DOHH2 (cell line): ENCODE measurements around the gene CPLX3.

Experiments used
- EZH2phosphoT487 ChIP-seq: fragments of 200-600 bp; sonication (generic); IDR thresholded peaks from 2 replicates; pipeline ENCODE4 v1.6.1; 2017; ENCODE audit warnings: borderline replicate concordance, mild to moderate bottlenecking, antibody characterized with exemption, low read length, moderate library complexity, mixed read lengths
- TF ChIP-seq, protein P1 (sequence below): fragments of 200-600 bp; sonication (generic); IDR thresholded peaks from one replicate; pipeline ENCODE4 v1.5.1; 2014; ENCODE audit warnings: antibody characterized with exemption, mild to moderate bottlenecking, low read depth, low read length; ENCODE audit not compliant: poor library complexity, severe bottlenecking

DNA sequence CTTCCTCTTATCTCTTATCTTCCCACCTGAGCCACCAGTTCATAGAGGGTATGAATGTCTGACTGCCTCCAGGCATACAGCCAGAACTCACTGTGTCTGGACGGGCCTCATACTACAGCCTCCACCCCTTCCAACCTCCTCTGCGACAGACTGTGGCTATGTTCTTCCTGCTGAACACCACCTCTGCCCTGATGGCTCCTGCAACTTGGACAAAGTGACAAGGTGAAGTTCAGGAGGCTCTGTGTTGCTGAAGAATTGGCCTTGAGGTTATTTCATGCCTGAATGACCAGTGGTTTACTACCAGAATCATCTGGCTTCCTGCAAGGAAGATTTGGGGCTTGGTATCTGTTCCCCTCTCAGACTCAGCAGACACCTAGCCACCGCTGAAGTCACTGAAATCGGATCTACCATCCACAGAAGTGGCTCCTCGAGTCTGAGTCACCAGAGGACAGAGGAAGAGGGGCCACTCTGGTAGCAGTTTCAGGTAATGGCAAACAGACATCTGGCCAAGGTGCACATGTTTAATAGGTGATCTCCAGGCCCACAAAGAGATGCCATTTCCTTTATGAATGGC, 30.7 kb downstream of the CPLX3 start:
- TF ChIP-seq EZH2phosphoT487, result no peak
- TF ChIP-seq, protein P1, sequence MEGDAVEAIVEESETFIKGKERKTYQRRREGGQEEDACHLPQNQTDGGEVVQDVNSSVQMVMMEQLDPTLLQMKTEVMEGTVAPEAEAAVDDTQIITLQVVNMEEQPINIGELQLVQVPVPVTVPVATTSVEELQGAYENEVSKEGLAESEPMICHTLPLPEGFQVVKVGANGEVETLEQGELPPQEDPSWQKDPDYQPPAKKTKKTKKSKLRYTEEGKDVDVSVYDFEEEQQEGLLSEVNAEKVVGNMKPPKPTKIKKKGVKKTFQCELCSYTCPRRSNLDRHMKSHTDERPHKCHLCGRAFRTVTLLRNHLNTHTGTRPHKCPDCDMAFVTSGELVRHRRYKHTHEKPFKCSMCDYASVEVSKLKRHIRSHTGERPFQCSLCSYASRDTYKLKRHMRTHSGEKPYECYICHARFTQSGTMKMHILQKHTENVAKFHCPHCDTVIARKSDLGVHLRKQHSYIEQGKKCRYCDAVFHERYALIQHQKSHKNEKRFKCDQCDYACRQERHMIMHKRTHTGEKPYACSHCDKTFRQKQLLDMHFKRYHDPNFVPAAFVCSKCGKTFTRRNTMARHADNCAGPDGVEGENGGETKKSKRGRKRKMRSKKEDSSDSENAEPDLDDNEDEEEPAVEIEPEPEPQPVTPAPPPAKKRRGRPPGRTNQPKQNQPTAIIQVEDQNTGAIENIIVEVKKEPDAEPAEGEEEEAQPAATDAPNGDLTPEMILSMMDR, result no peak
